ENCODE results near the gene SENP7.

GRCh38 chr3:101281521-101282030 is 231.4 kb downstream of the SENP7 start:
- TF ChIP-seq CTCF (IDR thresholded peaks at IDR 0.05) (no peak), POLR2AphosphoS5 (IDR thresholded peaks at IDR 0.05; ENCODE audit: insufficient read depth in 1 of 2, low read depth in 1 of 2) (no peak), POLR2A (IDR thresholded peaks at IDR 0.05) (no peak)

All from vagina (tissue), 2 donors.